ENCODE results near the gene FANCC.

Gene FANCC

GRCh38 chr9:95104581-95104960 lies 212.9 kb downstream of the FANCC start:
- DNase-seq (ENCODE audit: extremely low read depth in 1 of 2, low read depth in 1 of 2) = no peak

GRCh38 chr9:95103871-95104580 lies 213.5 kb downstream of the FANCC start:
- no peak for DNase-seq (ENCODE audit: extremely low read depth in 1 of 2, low read depth in 1 of 2)

GRCh38 chr9:95103281-95103771 lies 214.2 kb downstream of the FANCC start:
- no peak for DNase-seq (ENCODE audit: extremely low read depth in 1 of 2, low read depth in 1 of 2)

GRCh38 chr9:95102572-95102971 lies 214.9 kb downstream of the FANCC start:
- no peak for DNase-seq (ENCODE audit: extremely low read depth in 1 of 2, low read depth in 1 of 2)

GRCh38 chr9:95102001-95102433 lies 215.5 kb downstream of the FANCC start:
- no peak for DNase-seq (ENCODE audit: extremely low read depth in 1 of 2, low read depth in 1 of 2)

- DNase-seq (ENCODE audit: extremely low read depth in 1 of 2, low read depth in 1 of 2) = no peak
Measured at GRCh38 chr9:95101326-95101725, 216.2 kb downstream of the FANCC start.

- no peak for DNase-seq (ENCODE audit: extremely low read depth in 1 of 2, low read depth in 1 of 2)
Measured at GRCh38 chr9:95100071-95100627, 217.4 kb downstream of the FANCC start.

- no peak for DNase-seq (ENCODE audit: extremely low read depth in 1 of 2, low read depth in 1 of 2)
Measured at GRCh38 chr9:95099321-95100070, 218.0 kb downstream of the FANCC start.

- DNase-seq (ENCODE audit: extremely low read depth in 1 of 2, low read depth in 1 of 2) = no peak
Measured at GRCh38 chr9:95098391-95098921, 219.1 kb downstream of the FANCC start.

- no peak for DNase-seq (ENCODE audit: extremely low read depth in 1 of 2, low read depth in 1 of 2)
Measured at GRCh38 chr9:95097279-95097678, 220.2 kb downstream of the FANCC start.

- no peak for DNase-seq (ENCODE audit: extremely low read depth in 1 of 2, low read depth in 1 of 2)
Measured at GRCh38 chr9:95096807-95097206, 220.7 kb downstream of the FANCC start.

GRCh38 chr9:95096381-95096780 lies 221.1 kb downstream of the FANCC start:
- no peak for DNase-seq (ENCODE audit: extremely low read depth in 1 of 2, low read depth in 1 of 2)

- no peak for DNase-seq (ENCODE audit: extremely low read depth in 1 of 2, low read depth in 1 of 2)
Measured at GRCh38 chr9:95095641-95096355, 221.7 kb downstream of the FANCC start.

- no peak for DNase-seq (ENCODE audit: extremely low read depth in 1 of 2, low read depth in 1 of 2)
Measured at GRCh38 chr9:95094002-95094401, 223.5 kb downstream of the FANCC start.

GRCh38 chr9:95093586-95093985 lies 223.9 kb downstream of the FANCC start:
- DNase-seq (ENCODE audit: extremely low read depth in 1 of 2, low read depth in 1 of 2) = no peak

GRCh38 chr9:95092262-95093072 lies 225.0 kb downstream of the FANCC start:
- DNase-seq (ENCODE audit: extremely low read depth in 1 of 2, low read depth in 1 of 2) = no peak

GRCh38 chr9:95091601-95092261 lies 225.8 kb downstream of the FANCC start:
- DNase-seq (ENCODE audit: extremely low read depth in 1 of 2, low read depth in 1 of 2) = no peak

- no peak for DNase-seq (ENCODE audit: extremely low read depth in 1 of 2, low read depth in 1 of 2)
Measured at GRCh38 chr9:95090871-95091577, 226.5 kb downstream of the FANCC start.

Measured in activated CD8-positive, alpha-beta memory T cell treated with anti-CD3 and anti-CD28 coated beads for 1 hour (primary cell).